ENCODE data around the gene SMAP2.
"Not testable (repeated sequence)": the region's sequence is repeated elsewhere in the genome, so short reads cannot be mapped to it uniquely, and the experiment has no call there.

SMAP2 gene

GRCh38 chr1:40373323-40374283, at the start of gene SMAP2:
TSS of gene SMAP2 (plus strand) at chr1:40373727. CDS start at chr1:40374121, 394 bp downstream.
- DNase-seq (ENCODE audit: low read depth) = peak; percentile 96

GRCh38 chr1:40331403-40331802, 42.1 kb upstream of the SMAP2 start:
- DNase-seq (ENCODE audit: low read depth) = not testable (repeated sequence)

- DNase-seq (ENCODE audit: low read depth) = no peak
Measured at GRCh38 chr1:40332695-40333094, 40.8 kb upstream of the SMAP2 start.

- no peak for DNase-seq (ENCODE audit: low read depth)
Measured at GRCh38 chr1:40337443-40337842, 36.1 kb upstream of the SMAP2 start.

- peak; percentile 76 for DNase-seq (ENCODE audit: low read depth)
Measured at GRCh38 chr1:40338745-40339419, 34.6 kb upstream of the SMAP2 start.

- DNase-seq (ENCODE audit: low read depth) = no peak
Measured at GRCh38 chr1:40339420-40340323, 33.9 kb upstream of the SMAP2 start.

GRCh38 chr1:40341491-40342380, 31.8 kb upstream of the SMAP2 start:
- DNase-seq (ENCODE audit: low read depth) = no peak

GRCh38 chr1:40342381-40342717, 31.2 kb upstream of the SMAP2 start:
- DNase-seq (ENCODE audit: low read depth) = not testable (repeated sequence)

- DNase-seq (ENCODE audit: low read depth) = peak; percentile 57
Measured at GRCh38 chr1:40344597-40344996, 28.9 kb upstream of the SMAP2 start.

- no peak for DNase-seq (ENCODE audit: low read depth)
Measured at GRCh38 chr1:40350391-40350790, 23.1 kb upstream of the SMAP2 start.

- no peak for DNase-seq (ENCODE audit: low read depth)
Measured at GRCh38 chr1:40351124-40351523, 22.4 kb upstream of the SMAP2 start.

- no peak for DNase-seq (ENCODE audit: low read depth)
Measured at GRCh38 chr1:40352126-40352525, 21.4 kb upstream of the SMAP2 start.

- DNase-seq (ENCODE audit: low read depth) = no peak
Measured at GRCh38 chr1:40353082-40353481, 20.4 kb upstream of the SMAP2 start.

GRCh38 chr1:40357625-40358024, 15.9 kb upstream of the SMAP2 start:
- no peak for DNase-seq (ENCODE audit: low read depth)

- DNase-seq (ENCODE audit: low read depth) = no peak
Measured at GRCh38 chr1:40360631-40361030, 12.9 kb upstream of the SMAP2 start.

GRCh38 chr1:40361201-40361600, 12.3 kb upstream of the SMAP2 start:
- no peak for DNase-seq (ENCODE audit: low read depth)

GRCh38 chr1:40361637-40362036, 11.9 kb upstream of the SMAP2 start:
- DNase-seq (ENCODE audit: low read depth) = no peak

GRCh38 chr1:40362199-40362598, 11.3 kb upstream of the SMAP2 start:
- DNase-seq (ENCODE audit: low read depth) = no peak

GRCh38 chr1:40362699-40363098, 10.8 kb upstream of the SMAP2 start:
- peak; percentile 73 for DNase-seq (ENCODE audit: low read depth)

GRCh38 chr1:40363721-40364120, 9.8 kb upstream of the SMAP2 start:
- DNase-seq (ENCODE audit: low read depth) = no peak

GRCh38 chr1:40371707-40372258, 1.7 kb upstream of the SMAP2 start:
- no peak for DNase-seq (ENCODE audit: low read depth)
